Upper lobe of left lung (tissue), 4 donors: ENCODE data around the gene COL18A1.

Experiments used
- POLR2A ChIP-seq, 4 donors: fragments of 450-650 bp; IDR thresholded peaks; one replicate each; pipeline ENCODE4 v1.5.1; 2016 to 2017; ENCODE audit warnings: antibody characterized with exemption in 4 of 4, mild to moderate bottlenecking in 2 of 4
- TF ChIP-seq, protein P1 (sequence below), 6 experiments: fragments of 450-650 bp in 4 of 6; fragments of 200-600 bp in 2 of 6; sonication (generic) in 2 of 6; IDR thresholded peaks; one replicate each; pipeline ENCODE4 v1.5.1; 2016 to 2019; ENCODE audit warnings: antibody characterized with exemption in 6 of 6

DNA sequence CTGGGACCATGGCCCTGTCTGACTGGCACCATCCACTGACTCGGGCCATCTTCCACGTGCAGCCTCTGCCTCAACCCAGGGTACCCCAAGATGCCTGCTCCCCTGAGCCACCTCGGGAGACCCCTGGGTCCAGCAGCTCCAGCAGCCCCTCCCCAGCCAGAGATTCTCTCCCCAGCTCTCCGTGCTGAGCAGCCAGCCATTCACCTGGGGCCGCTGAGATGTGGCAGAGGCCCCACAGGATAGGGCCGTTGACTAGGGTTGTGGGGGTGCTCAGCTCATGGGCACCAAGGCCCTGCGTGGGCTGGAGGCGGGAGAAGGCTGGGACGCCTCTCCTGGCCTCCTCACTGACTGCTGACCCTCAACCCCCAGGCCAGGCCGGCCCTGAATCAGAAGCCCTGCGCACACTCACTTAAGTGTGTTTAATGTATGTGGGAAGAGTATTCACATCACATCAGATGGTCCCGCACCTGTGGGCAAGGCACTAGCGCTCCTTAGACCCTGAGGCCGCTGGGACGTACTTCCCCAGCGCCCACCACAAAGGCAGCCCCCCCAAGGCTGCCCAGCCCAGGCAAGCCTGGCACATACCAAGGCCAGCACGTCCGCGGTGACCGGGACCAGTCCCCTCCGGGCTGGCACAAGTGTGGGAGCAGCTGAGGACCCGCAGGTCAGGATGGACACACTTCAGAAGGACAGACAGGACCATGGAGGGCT lies 109.5 kb downstream of the COL18A1 start:
- TF ChIP-seq, protein P1, sequence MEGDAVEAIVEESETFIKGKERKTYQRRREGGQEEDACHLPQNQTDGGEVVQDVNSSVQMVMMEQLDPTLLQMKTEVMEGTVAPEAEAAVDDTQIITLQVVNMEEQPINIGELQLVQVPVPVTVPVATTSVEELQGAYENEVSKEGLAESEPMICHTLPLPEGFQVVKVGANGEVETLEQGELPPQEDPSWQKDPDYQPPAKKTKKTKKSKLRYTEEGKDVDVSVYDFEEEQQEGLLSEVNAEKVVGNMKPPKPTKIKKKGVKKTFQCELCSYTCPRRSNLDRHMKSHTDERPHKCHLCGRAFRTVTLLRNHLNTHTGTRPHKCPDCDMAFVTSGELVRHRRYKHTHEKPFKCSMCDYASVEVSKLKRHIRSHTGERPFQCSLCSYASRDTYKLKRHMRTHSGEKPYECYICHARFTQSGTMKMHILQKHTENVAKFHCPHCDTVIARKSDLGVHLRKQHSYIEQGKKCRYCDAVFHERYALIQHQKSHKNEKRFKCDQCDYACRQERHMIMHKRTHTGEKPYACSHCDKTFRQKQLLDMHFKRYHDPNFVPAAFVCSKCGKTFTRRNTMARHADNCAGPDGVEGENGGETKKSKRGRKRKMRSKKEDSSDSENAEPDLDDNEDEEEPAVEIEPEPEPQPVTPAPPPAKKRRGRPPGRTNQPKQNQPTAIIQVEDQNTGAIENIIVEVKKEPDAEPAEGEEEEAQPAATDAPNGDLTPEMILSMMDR (IDR thresholded peaks at IDR 0.05): no peak
- no peak for TF ChIP-seq POLR2A (IDR thresholded peaks at IDR 0.05)
